ENCODE results near the gene ASB4. TPM values are rescaled to one million over a fixed set of nuclear protein-coding genes. Genes with fewer than 3 reads are reported as not detected.
A peak's percentile ranks its signal among the peaks of the same experiment; 100 is the strongest.

Gene ASB4
- total RNA-seq, 2 donors from 2014 or later = not detected

DNA sequence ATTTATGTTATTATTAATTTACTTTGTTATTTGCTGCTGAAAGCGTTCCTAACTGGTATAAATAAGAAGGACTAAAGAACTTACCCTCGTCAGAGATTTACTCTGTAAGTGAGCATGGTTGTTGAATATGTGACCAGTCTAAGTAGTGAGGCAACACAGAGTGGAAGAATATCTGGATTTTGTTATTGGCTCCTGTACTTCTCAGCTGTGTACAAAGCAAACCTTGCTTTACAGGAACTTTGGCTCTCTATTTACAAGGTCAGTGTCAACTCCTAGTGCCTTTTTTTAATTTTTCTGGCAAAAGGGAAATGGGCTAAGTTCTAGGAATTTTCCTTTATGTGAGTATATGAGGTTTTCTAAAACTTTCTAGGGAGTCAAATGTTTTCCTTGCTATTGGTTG, 74.9 kb downstream of the ASB4 start:
- Histone ChIP-seq H3K27me3 (ENCODE audit: control insufficient read depth, insufficient read depth, low read length, poor library complexity, severe bottlenecking) (peaks cover 6% of the 10 kb centered on the region), H3K4me3 (ENCODE audit: low read length) (no peak overlapping the region), H3K36me3 (ENCODE audit: control insufficient read depth, insufficient read depth, low read length) (no peaks in the 10 kb centered on the region), H3K9me3 (ENCODE audit: control insufficient read depth, low read length) (no peaks in the 10 kb centered on the region), H3K27ac (ENCODE audit: low read depth, low read length) (no peak overlapping the region), H3K4me1 (ENCODE audit: control insufficient read depth, insufficient read depth, low read length) (no peaks in the 10 kb centered on the region), H3K9ac (ENCODE audit: extremely low read depth, low read length, poor library complexity, severe bottlenecking) (no peak overlapping the region)
- Mint-ChIP-seq H3K9me3 (no peaks in the 10 kb centered on the region), H3K27ac (no peak overlapping the region), H3K4me1 (no peaks in the 10 kb centered on the region), H3K27me3 (ENCODE audit: insufficient read depth) (peaks cover 14% of the 10 kb centered on the region), H3K36me3 (ENCODE audit: low read depth) (no peaks in the 10 kb centered on the region), H3K4me3 (no peak overlapping the region)
- TF ChIP-seq, protein P1, sequence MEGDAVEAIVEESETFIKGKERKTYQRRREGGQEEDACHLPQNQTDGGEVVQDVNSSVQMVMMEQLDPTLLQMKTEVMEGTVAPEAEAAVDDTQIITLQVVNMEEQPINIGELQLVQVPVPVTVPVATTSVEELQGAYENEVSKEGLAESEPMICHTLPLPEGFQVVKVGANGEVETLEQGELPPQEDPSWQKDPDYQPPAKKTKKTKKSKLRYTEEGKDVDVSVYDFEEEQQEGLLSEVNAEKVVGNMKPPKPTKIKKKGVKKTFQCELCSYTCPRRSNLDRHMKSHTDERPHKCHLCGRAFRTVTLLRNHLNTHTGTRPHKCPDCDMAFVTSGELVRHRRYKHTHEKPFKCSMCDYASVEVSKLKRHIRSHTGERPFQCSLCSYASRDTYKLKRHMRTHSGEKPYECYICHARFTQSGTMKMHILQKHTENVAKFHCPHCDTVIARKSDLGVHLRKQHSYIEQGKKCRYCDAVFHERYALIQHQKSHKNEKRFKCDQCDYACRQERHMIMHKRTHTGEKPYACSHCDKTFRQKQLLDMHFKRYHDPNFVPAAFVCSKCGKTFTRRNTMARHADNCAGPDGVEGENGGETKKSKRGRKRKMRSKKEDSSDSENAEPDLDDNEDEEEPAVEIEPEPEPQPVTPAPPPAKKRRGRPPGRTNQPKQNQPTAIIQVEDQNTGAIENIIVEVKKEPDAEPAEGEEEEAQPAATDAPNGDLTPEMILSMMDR (conservative IDR thresholded peaks at IDR 0.05) = no peak
- no peak for DNase-seq
- WGBS, 2 experiments (ENCODE audit: insufficient coverage in 1 of 2, insufficient read length in 1 of 2) = 87% methylated on average over 2 of the region's 2 CpGs; no CpG with 5 or more reads in 1 of the 2 experiments

DNA sequence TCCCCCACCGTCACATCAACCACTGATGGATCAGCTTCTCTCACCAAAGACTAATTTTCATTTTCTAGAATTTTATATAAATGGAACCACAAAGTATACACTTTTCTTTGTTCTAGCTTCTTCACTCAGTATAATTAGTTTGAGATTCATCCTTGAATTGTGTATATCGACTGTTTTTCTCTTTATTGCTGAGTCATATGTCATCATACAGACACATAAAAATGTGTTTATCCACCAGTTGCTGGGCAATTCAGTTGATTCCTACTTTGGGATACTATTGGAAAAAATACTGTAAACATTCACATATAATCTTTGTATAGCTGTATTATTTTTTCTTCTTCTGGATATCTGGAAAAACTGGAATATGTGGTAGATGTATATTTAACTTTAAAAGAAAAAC, 84.0 kb downstream of the ASB4 start:
- peaks cover 27% of the 10 kb centered on the region for H3K27me3 Mint-ChIP-seq (ENCODE audit: insufficient read depth)
- Histone ChIP-seq H3K27me3 (ENCODE audit: control insufficient read depth, insufficient read depth, low read length, poor library complexity, severe bottlenecking) (peaks cover 42% of the 10 kb centered on the region), H3K4me1 (ENCODE audit: control insufficient read depth, insufficient read depth, low read length) (no peaks in the 10 kb centered on the region), H3K9ac (ENCODE audit: extremely low read depth, low read length, poor library complexity, severe bottlenecking) (no peak overlapping the region), H3K36me3 (ENCODE audit: control insufficient read depth, insufficient read depth, low read length) (no peaks in the 10 kb centered on the region), H3K9me3 (ENCODE audit: control insufficient read depth, low read length) (peaks cover 12% of the 10 kb centered on the region), H3K27ac (ENCODE audit: low read depth, low read length) (no peak overlapping the region), H3K4me3 (ENCODE audit: low read length) (no peak overlapping the region)
- H3K27ac Mint-ChIP-seq = no peak overlapping the region
- H3K9me3 Mint-ChIP-seq = no peaks in the 10 kb centered on the region
- 100% methylated on average over 2 of the region's 2 CpGs; no CpG with 5 or more reads in 1 of the 2 experiments for WGBS, 2 experiments (ENCODE audit: insufficient coverage in 1 of 2, insufficient read length in 1 of 2)
- TF ChIP-seq, protein P1 (conservative IDR thresholded peaks at IDR 0.05) = no peak
- H3K36me3 Mint-ChIP-seq (ENCODE audit: low read depth) = no peaks in the 10 kb centered on the region
- no peaks in the 10 kb centered on the region for H3K4me1 Mint-ChIP-seq
- no peak overlapping the region for H3K4me3 Mint-ChIP-seq
- DNase-seq = no peak

DNA sequence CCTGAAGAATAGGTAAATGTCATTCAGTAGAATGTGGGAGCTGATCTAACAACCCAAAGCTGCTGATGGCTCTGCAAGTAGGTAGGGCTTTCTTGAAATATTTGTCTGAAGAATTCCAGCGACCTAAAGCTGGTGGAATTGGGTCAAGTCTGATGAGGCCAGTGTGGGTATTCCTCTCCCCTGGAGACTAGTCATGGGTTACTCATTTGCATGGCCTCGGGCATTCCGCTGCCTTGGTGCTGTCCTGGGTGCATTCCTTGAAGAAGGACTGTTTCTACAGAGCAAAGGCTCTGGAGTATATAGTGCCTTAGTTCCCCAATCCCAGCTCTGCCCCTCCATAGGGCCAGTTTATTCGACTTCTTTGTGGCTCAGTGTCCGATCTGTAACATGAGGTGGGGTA, 91.4 kb downstream of the ASB4 start:
- Mint-ChIP-seq H3K27ac (no peak overlapping the region), H3K36me3 (ENCODE audit: low read depth) (no peaks in the 10 kb centered on the region), H3K4me1 (no peaks in the 10 kb centered on the region), H3K27me3 (ENCODE audit: insufficient read depth) (peaks cover 29% of the 10 kb centered on the region), H3K9me3 (no peaks in the 10 kb centered on the region), H3K4me3 (no peak overlapping the region)
- peak; percentile 70 for DNase-seq
- TF ChIP-seq, protein P1 (conservative IDR thresholded peaks at IDR 0.05) = no peak
- Histone ChIP-seq H3K4me3 (ENCODE audit: low read length) (no peak overlapping the region), H3K9me3 (ENCODE audit: control insufficient read depth, low read length) (peaks cover 12% of the 10 kb centered on the region), H3K4me1 (ENCODE audit: control insufficient read depth, insufficient read depth, low read length) (no peaks in the 10 kb centered on the region), H3K9ac (ENCODE audit: extremely low read depth, low read length, poor library complexity, severe bottlenecking) (no peak overlapping the region), H3K36me3 (ENCODE audit: control insufficient read depth, insufficient read depth, low read length) (no peaks in the 10 kb centered on the region), H3K27me3 (ENCODE audit: control insufficient read depth, insufficient read depth, low read length, poor library complexity, severe bottlenecking) (peaks cover 89% of the 10 kb centered on the region), H3K27ac (ENCODE audit: low read depth, low read length) (no peak overlapping the region)
- WGBS, 2 experiments (ENCODE audit: insufficient coverage in 1 of 2, insufficient read length in 1 of 2) = 38 to 78% methylated on average over 1 to 5 of the region's 5 CpGs

Data from endodermal cell (in vitro differentiated cells).